ENCODE data around the gene ATP6V1F. TPM values are rescaled to one million over a fixed set of nuclear protein-coding genes. Genes with fewer than 3 reads are reported as not detected.

ATP6V1F gene
- polyA plus RNA-seq, 1 donor (not counting 4 experiments of a cell fraction or from before 2014, with no cell fraction given): 263 TPM

DNA sequence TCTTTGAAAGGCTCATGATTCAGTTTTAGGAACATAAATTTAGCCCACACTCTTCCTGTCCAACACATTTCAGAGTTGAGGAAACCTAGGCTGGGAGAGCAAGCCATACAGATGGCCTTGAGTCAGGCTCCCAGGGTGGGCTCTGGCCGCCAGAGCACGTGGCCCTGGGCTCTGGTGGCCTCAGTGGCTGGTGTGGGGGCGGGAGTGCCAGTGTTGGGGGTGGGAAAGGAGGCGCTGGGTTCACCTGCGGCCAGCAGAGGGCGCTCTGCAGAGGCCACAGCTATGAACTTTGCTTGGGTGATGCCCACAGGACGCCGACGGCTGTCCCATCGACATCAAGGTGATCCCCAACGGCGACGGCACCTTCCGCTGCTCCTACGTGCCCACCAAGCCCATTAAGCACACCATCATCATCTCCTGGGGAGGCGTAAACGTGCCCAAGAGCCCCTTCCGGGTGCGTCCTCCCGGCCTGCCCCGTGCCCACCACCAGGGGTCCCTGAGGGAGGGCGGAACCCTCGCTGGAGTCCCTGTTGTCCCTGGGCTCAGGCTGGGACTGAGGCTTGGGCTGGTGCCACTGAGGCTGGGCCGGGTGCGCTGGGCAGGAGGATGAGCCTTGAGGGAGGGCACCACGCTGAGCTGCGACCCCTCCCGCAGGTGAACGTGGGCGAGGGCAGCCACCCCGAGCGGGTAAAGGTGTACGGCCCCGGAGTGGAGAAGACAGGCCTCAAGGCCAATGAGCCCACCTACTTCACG lies 20.6 kb upstream of the ATP6V1F start:
- no peaks in the 10 kb centered on the region for H3K27me3 ChIP-seq (ENCODE audit: control insufficient read depth, extremely low read depth, insufficient read depth, low read length)
- no peak overlapping the region for H3K27ac ChIP-seq (ENCODE audit: control insufficient read depth, insufficient read depth, low read length)
- H3K79me2 ChIP-seq (ENCODE audit: control insufficient read depth, insufficient read depth, low read length): no peaks in the 10 kb centered on the region
- H3K4me3 ChIP-seq (ENCODE audit: control insufficient read depth in 2 of 3, extremely low read depth in 1 of 3, insufficient read depth in 2 of 3, low read depth in 1 of 3, low read length in 3 of 3): no peak overlapping the region
- no peaks in the 10 kb centered on the region for H4K20me1 ChIP-seq (ENCODE audit: control insufficient read depth, extremely low read depth, insufficient read depth, low read length)
- no peaks in the 10 kb centered on the region for H3K4me1 ChIP-seq (ENCODE audit: control insufficient read depth, extremely low read depth, insufficient read depth, low read length)
- H3K9ac ChIP-seq (ENCODE audit: control insufficient read depth, extremely low read depth, insufficient read depth, low read length): no peak overlapping the region
- no peak overlapping the region for H3K4me2 ChIP-seq (ENCODE audit: control insufficient read depth, extremely low read depth, insufficient read depth, low read depth, low read length)
- dilution Hi-C loops (cut with MboI; ENCODE audit: extremely low pct_ligation_motif_present, low sequenced_read_pairs): no loop called here
- H2AFZ ChIP-seq (ENCODE audit: control insufficient read depth, low read length): no peak overlapping the region
- TF ChIP-seq, protein P1, sequence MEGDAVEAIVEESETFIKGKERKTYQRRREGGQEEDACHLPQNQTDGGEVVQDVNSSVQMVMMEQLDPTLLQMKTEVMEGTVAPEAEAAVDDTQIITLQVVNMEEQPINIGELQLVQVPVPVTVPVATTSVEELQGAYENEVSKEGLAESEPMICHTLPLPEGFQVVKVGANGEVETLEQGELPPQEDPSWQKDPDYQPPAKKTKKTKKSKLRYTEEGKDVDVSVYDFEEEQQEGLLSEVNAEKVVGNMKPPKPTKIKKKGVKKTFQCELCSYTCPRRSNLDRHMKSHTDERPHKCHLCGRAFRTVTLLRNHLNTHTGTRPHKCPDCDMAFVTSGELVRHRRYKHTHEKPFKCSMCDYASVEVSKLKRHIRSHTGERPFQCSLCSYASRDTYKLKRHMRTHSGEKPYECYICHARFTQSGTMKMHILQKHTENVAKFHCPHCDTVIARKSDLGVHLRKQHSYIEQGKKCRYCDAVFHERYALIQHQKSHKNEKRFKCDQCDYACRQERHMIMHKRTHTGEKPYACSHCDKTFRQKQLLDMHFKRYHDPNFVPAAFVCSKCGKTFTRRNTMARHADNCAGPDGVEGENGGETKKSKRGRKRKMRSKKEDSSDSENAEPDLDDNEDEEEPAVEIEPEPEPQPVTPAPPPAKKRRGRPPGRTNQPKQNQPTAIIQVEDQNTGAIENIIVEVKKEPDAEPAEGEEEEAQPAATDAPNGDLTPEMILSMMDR (optimal IDR thresholded peaks at IDR 0.05 in 1 of 3, IDR thresholded peaks at IDR 0.05 in 1 of 3, conservative IDR thresholded peaks at IDR 0.05 in 1 of 3; ENCODE audit: extremely low read depth in 1 of 3, insufficient read depth in 2 of 3, low read length in 3 of 3): peak; percentile 46 to 91 (median 79)
- TF ChIP-seq EZH2 (IDR thresholded peaks at IDR 0.05; ENCODE audit: low read length): no peak
- FAIRE-seq: no peak
- H3K36me3 ChIP-seq (ENCODE audit: control insufficient read depth in 2 of 2, extremely low read depth in 1 of 2, insufficient read depth in 2 of 2, low read length in 2 of 2): no peaks in the 10 kb centered on the region
- no peaks in the 10 kb centered on the region for H3K9me3 ChIP-seq (ENCODE audit: control insufficient read depth, low read depth, low read length)
- no peak for DNase-seq (ENCODE audit: low read depth, low spot score)
- no peaks in the 10 kb centered on the region for H3K9me1 ChIP-seq (ENCODE audit: control insufficient read depth, extremely low read depth, insufficient read depth, low read length)

DNA sequence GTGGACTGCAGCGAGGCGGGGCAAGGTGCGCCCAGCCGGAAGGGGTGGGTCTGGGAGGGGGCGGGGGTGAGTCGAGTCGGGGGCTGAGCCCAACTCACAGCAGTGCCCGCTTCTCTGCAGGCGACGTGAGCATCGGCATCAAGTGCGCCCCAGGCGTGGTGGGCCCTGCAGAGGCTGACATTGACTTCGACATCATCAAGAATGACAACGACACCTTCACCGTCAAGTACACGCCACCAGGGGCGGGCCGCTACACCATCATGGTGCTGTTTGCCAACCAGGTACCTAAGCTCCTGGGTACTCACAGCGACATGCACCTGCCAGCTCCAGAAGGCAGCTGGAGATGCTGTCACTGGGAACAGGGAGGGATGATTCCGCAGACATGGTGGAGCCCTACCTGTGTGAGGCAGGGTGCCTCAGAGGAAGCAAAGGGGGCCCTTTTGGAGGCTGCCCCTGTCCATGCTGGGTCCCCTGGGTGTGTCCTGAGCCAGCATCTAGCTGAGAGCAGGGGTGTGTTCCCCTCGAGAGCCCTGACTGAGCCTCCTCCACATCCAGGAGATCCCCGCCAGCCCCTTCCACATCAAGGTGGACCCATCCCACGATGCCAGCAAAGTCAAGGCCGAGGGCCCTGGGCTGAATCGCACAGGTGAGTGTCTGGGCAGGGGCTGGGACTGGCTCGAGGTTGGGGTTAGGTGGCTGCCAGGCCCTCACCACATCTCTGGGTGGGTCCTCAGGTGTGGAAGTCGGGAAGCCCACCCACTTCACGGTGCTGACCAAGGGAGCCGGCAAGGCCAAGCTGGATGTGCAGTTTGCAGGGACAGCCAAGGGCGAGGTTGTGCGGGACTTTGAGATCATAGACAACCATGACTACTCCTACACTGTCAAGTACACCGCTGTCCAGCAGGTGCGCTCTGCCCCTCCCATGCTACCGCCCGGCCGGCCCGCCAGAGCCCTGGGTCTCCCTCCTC lies 19.7 kb upstream of the ATP6V1F start:
- Histone ChIP-seq H3K4me2 (ENCODE audit: control insufficient read depth, extremely low read depth, insufficient read depth, low read depth, low read length) (no peak overlapping the region), H3K79me2 (ENCODE audit: control insufficient read depth, insufficient read depth, low read length) (no peaks in the 10 kb centered on the region), H3K9me1 (ENCODE audit: control insufficient read depth, extremely low read depth, insufficient read depth, low read length) (no peaks in the 10 kb centered on the region), H4K20me1 (ENCODE audit: control insufficient read depth, extremely low read depth, insufficient read depth, low read length) (no peaks in the 10 kb centered on the region), H3K9me3 (ENCODE audit: control insufficient read depth, low read depth, low read length) (no peaks in the 10 kb centered on the region), H3K9ac (ENCODE audit: control insufficient read depth, extremely low read depth, insufficient read depth, low read length) (no peak overlapping the region), H3K36me3 (ENCODE audit: control insufficient read depth in 2 of 2, extremely low read depth in 1 of 2, insufficient read depth in 2 of 2, low read length in 2 of 2) (no peaks in the 10 kb centered on the region), H3K4me3 (ENCODE audit: control insufficient read depth in 2 of 3, extremely low read depth in 1 of 3, insufficient read depth in 2 of 3, low read depth in 1 of 3, low read length in 3 of 3) (no peak overlapping the region), H3K27me3 (ENCODE audit: control insufficient read depth, extremely low read depth, insufficient read depth, low read length) (no peaks in the 10 kb centered on the region), H3K4me1 (ENCODE audit: control insufficient read depth, extremely low read depth, insufficient read depth, low read length) (no peaks in the 10 kb centered on the region), H2AFZ (ENCODE audit: control insufficient read depth, low read length) (no peak overlapping the region), H3K27ac (ENCODE audit: control insufficient read depth, insufficient read depth, low read length) (no peak overlapping the region)
- no peak for TF ChIP-seq EZH2 (IDR thresholded peaks at IDR 0.05; ENCODE audit: low read length)
- TF ChIP-seq, protein P1 (optimal IDR thresholded peaks at IDR 0.05 in 1 of 3, IDR thresholded peaks at IDR 0.05 in 1 of 3, conservative IDR thresholded peaks at IDR 0.05 in 1 of 3; ENCODE audit: extremely low read depth in 1 of 3, insufficient read depth in 2 of 3, low read length in 3 of 3): no peak
- no peak for FAIRE-seq
- DNase-seq (ENCODE audit: low read depth, low spot score): no peak
- dilution Hi-C loops (cut with MboI; ENCODE audit: extremely low pct_ligation_motif_present, low sequenced_read_pairs): no loop called here
